Mucosa of descending colon (tissue), 3 donors: ENCODE measurements around the gene ZNF284. TPM values are rescaled to one million over a fixed set of nuclear protein-coding genes. Genes with fewer than 3 reads are reported as not detected.

Experiments
- ATAC-seq: fragments of 200-7000 bp; cut with Tn5 transposase; one replicate; pipeline ENCODE4 v1.9.1; 2020; ENCODE audit warnings: mild to moderate bottlenecking, moderate library complexity
- DNase-seq, 3 donors: peaks; one replicate each; pipeline ENCODE4 v3.0.0-alpha.2; 2020
- H3K36me3 ChIP-seq: fragments of 200-600 bp; one replicate; pipeline ENCODE4 v1.8.0; 2021; ENCODE audit warnings: low read depth, mild to moderate bottlenecking
- H3K4me1 ChIP-seq: fragments of 200-600 bp; one replicate; pipeline ENCODE4 v1.8.0; 2021; ENCODE audit warnings: low read depth, mild to moderate bottlenecking
- H3K4me3 ChIP-seq: fragments of 200-600 bp; one replicate; pipeline ENCODE4 v1.8.0; 2021; ENCODE audit warnings: mild to moderate bottlenecking
- H3K9me3 ChIP-seq: fragments of 200-600 bp; one replicate; pipeline ENCODE4 v1.8.0; 2021; ENCODE audit warnings: mild to moderate bottlenecking
- CTCF ChIP-seq: fragments of 200-600 bp; IDR thresholded peaks from one replicate; pipeline ENCODE4 v1.8.0; 2022; ENCODE audit warnings: antibody characterized with exemption, mild to moderate bottlenecking
- intact Hi-C, 2 donors: fragments of 100-400 bp; cut with DNase I in 1 of 2; cut with micrococcal nuclease in 1 of 2; formaldehyde crosslinking; loops; one replicate each; pipeline versions ENCODE4 v1.11.0 to v1.11.1; 2022; cut with DNase I, micrococcal nuclease
- total RNA-seq, 3 donors: library from RNA; stranded (reverse); fragmentation: NEBNext Ultra II Directional in 2 of 3; extraction: Animal tissue kit (Norgen Biotek cat#: 25700) in 2 of 3; gene quantifications; one replicate each; pipeline versions ENCODE4 v1.2.1 to v1.2.4, GENCODE V29; 2021 to 2023
- donor health status: DM: no; HTN: no; CAD: no; lungs with moderate emphysema.
- donor health status: DM: no; HTN: no; CAD: no.
- donor health status: DM: no; HTN: yes; CAD: no.

ZNF284 gene
- total RNA-seq, 3 donors from 2014 or later = 1.9 to 2.3 (median 2.1) TPM

GRCh38 chr19:44042147-44042546, 29.8 kb upstream of the ZNF284 start:
- TF ChIP-seq CTCF = no peak
- Histone ChIP-seq H3K36me3 (no peaks in the 10 kb centered on the region), H3K4me1 (no peaks in the 10 kb centered on the region), H3K4me3 (no peak overlapping the region), H3K9me3 (peaks cover 15% of the 10 kb centered on the region)
- ATAC-seq = no peak
- DNase-seq = no peak
- intact Hi-C loops = no loop called here

- no peak overlapping the region for H3K4me3 ChIP-seq
- peaks cover 6% of the 10 kb centered on the region for H3K4me1 ChIP-seq
- H3K9me3 ChIP-seq = peaks cover 5% of the 10 kb centered on the region
- TF ChIP-seq CTCF = no peak
- DNase-seq (peak; percentile 60 to 66 (median 60)), ATAC-seq (peak; percentile 83)
- intact Hi-C loops = no loop called here
- no peaks in the 10 kb centered on the region for H3K36me3 ChIP-seq
Observed at GRCh38 chr19:44050740-44051649, 21.0 kb upstream of the ZNF284 start.

GRCh38 chr19:44051650-44052402, 20.1 kb upstream of the ZNF284 start, which contains the start of gene ZNF223:
ZNF223 (plus strand) TSS chr19:44052036; CDS start chr19:44055177, 3,141 bp downstream.
- peaks cover 5% of the 10 kb centered on the region for H3K9me3 ChIP-seq
- DNase-seq = peak; percentile 94 to 96 (median 95)
- intact Hi-C loops = no loop called here
- ATAC-seq = peak; percentile 99
- TF ChIP-seq CTCF = no peak
- peak within 1 kb of the TSS; percentile 20 for H3K4me3 ChIP-seq
- H3K4me1 ChIP-seq = peaks cover 6% of the 10 kb centered on the region
- H3K36me3 ChIP-seq = no peaks in the 10 kb centered on the region

GRCh38 chr19:44055870-44056269, 16.1 kb upstream of the ZNF284 start:
- Histone ChIP-seq H3K36me3 (no peaks in the 10 kb centered on the region), H3K9me3 (peaks cover 5% of the 10 kb centered on the region), H3K4me1 (peaks cover 6% of the 10 kb centered on the region), H3K4me3 (no peak overlapping the region)
- no peak for DNase-seq
- TF ChIP-seq CTCF = no peak
- ATAC-seq = no peak
- intact Hi-C loops = no loop called here

GRCh38 chr19:44059229-44059628, 12.7 kb upstream of the ZNF284 start:
- intact Hi-C loops = no loop called here
- DNase-seq = no peak
- ATAC-seq = no peak
- H3K36me3 ChIP-seq = peaks cover 6% of the 10 kb centered on the region
- H3K4me1 ChIP-seq = no peaks in the 10 kb centered on the region
- H3K4me3 ChIP-seq = no peak overlapping the region
- no peak for TF ChIP-seq CTCF
- peaks cover 13% of the 10 kb centered on the region for H3K9me3 ChIP-seq
